CD14-positive monocyte (primary cell): Measurements from ENCODE around the gene GNG11. TPM values are rescaled to one million over a fixed set of nuclear protein-coding genes. Genes with fewer than 3 reads are reported as not detected.
"Not testable (repeated sequence)": the region's sequence is repeated elsewhere in the genome, so short reads cannot be mapped to it uniquely, and the experiment has no call there.

Source experiments
- DNase-seq, 3 donors: peaks; one replicate each; pipeline ENCODE4 v3.0.0-alpha.2; 2011 to 2022
- H2AFZ ChIP-seq: 2 replicates; pipeline ENCODE4 v1.6.0; 2012; ENCODE audit warnings: mild to moderate bottlenecking, low read depth, low read length, inconsistent platforms; ENCODE audit not compliant: insufficient read depth, poor library complexity, severe bottlenecking
- H3K27ac ChIP-seq, 2 donors: 1 replicate in 1 of 2; 2 replicates in 1 of 2; pipeline ENCODE4 v1.5.1; 2012 to 2013; ENCODE audit warnings: low read length in 2 of 2, control low read depth in 1 of 2, inconsistent platforms in 1 of 2, low read depth in 1 of 2, mild to moderate bottlenecking in 1 of 2
- H3K27me3 ChIP-seq, 2 donors: one replicate each; pipeline versions ENCODE4 v1.6.0 to v1.6.1; 2011 to 2013; ENCODE audit warnings: low read length in 2 of 2; ENCODE audit not compliant: control insufficient read depth in 2 of 2, insufficient read depth in 2 of 2
- H3K36me3 ChIP-seq, 2 donors: replicated peaks in 1 of 2; 1 replicate in 1 of 2; 2 replicates in 1 of 2; pipeline versions ENCODE4 v1.5.1 to v1.6.1; 2012 to 2013; ENCODE audit warnings: low read length in 2 of 2, control low read depth in 1 of 2, inconsistent platforms in 1 of 2, mild to moderate bottlenecking in 1 of 2; ENCODE audit not compliant: insufficient read depth in 2 of 2, control insufficient read depth in 1 of 2
- H3K4me1 ChIP-seq, 2 donors: 1 replicate in 1 of 2; 2 replicates in 1 of 2; pipeline versions ENCODE4 v1.5.1 to v1.6.1; 2012 to 2013; ENCODE audit warnings: low read length in 2 of 2, control low read depth in 1 of 2, inconsistent platforms in 1 of 2, mild to moderate bottlenecking in 1 of 2, moderate library complexity in 1 of 2; ENCODE audit not compliant: insufficient read depth in 2 of 2, control insufficient read depth in 1 of 2
- H3K4me2 ChIP-seq: replicated peaks from 2 replicates; pipeline ENCODE3; 2012; ENCODE audit warnings: low read length, moderate library complexity, mild to moderate bottlenecking; ENCODE audit not compliant: poor library complexity, severe bottlenecking; ENCODE audit errors: extremely low read depth
- H3K4me3 ChIP-seq, 3 experiments: fragments of 200-600 bp in 1 of 3; sonication (generic) in 1 of 3; replicated peaks in 1 of 3; 1 replicate in 2 of 3; 2 replicates in 1 of 3; pipeline ENCODE4 v1.5.1; 2011 to 2013; ENCODE audit warnings: low read length in 3 of 3, mild to moderate bottlenecking in 3 of 3, control low read depth in 2 of 3, low read depth in 2 of 3, inconsistent platforms in 1 of 3, moderate library complexity in 1 of 3
- H3K79me2 ChIP-seq: 2 replicates; pipeline ENCODE4 v1.6.0; 2012; ENCODE audit warnings: mild to moderate bottlenecking, control low read depth, inconsistent platforms, low read length, moderate library complexity; ENCODE audit not compliant: insufficient read depth
- H3K9ac ChIP-seq: 2 replicates; pipeline ENCODE4 v1.6.0; 2017; ENCODE audit warnings: low read length, mild to moderate bottlenecking; ENCODE audit not compliant: insufficient read depth, poor library complexity, severe bottlenecking
- H3K9me3 ChIP-seq, 2 donors: replicated peaks in 1 of 2; 1 replicate in 1 of 2; 2 replicates in 1 of 2; pipeline versions ENCODE4 v1.5.1 to v1.6.1; 2012 to 2013; ENCODE audit warnings: low read length in 2 of 2, control low read depth in 1 of 2; ENCODE audit not compliant: control insufficient read depth in 1 of 2, insufficient read depth in 1 of 2
- H4K20me1 ChIP-seq: 2 replicates; pipeline ENCODE4 v1.6.0; 2012; ENCODE audit warnings: mild to moderate bottlenecking, low read length, control low read depth, moderate library complexity; ENCODE audit not compliant: insufficient read depth
- H3K27ac Mint-ChIP-seq, 7 donors: one replicate each; pipeline ENCODE4 v1.8.0; 2020; ENCODE audit warnings: mild to moderate bottlenecking in 7 of 7, mixed read lengths in 7 of 7, moderate library complexity in 6 of 7, inconsistent platforms in 2 of 7
- H3K27me3 Mint-ChIP-seq, 3 donors: one replicate each; pipeline ENCODE4 v1.8.0; 2021 to 2022; ENCODE audit warnings: low read depth in 3 of 3, mild to moderate bottlenecking in 3 of 3, mixed read lengths in 3 of 3, moderate library complexity in 3 of 3, inconsistent platforms in 1 of 3
- H3K36me3 Mint-ChIP-seq, 2 donors: one replicate each; pipeline ENCODE4 v1.8.0; 2020; ENCODE audit warnings: mixed read lengths in 2 of 2, inconsistent platforms in 1 of 2, mild to moderate bottlenecking in 1 of 2
- H3K4me1 Mint-ChIP-seq: one replicate; pipeline ENCODE4 v1.8.0; 2020; ENCODE audit warnings: mild to moderate bottlenecking, mixed read lengths
- H3K4me3 Mint-ChIP-seq, 2 donors: one replicate each; pipeline ENCODE4 v1.8.0; 2020; ENCODE audit warnings: mild to moderate bottlenecking in 2 of 2, mixed read lengths in 2 of 2, moderate library complexity in 1 of 2
- H3K9me3 Mint-ChIP-seq, 7 donors: one replicate each; pipeline ENCODE4 v1.8.0; 2020 to 2022; ENCODE audit warnings: mixed read lengths in 7 of 7, mild to moderate bottlenecking in 6 of 7, moderate library complexity in 6 of 7, inconsistent platforms in 2 of 7
- WGBS: methylation state at CpG from one replicate; pipeline ENCODE4 v1.1.5; 2013; ENCODE audit warnings: missing lambda C conversion rate; ENCODE audit not compliant: insufficient coverage; 5-methylcytosine and 5-hydroxymethylcytosine counted together
- intact Hi-C, 2 donors: fragments of 100-400 bp; cut with micrococcal nuclease; formaldehyde crosslinking; loops; one replicate each; pipeline versions ENCODE4 v1.15.0 to v1.15.1; 2023
- polyA plus RNA-seq, 3 donors: library from polyadenylated mRNA; depleted of rRNA in 1 of 3; unstranded in 2 of 3; stranded (reverse) in 1 of 3; fragments of 300-500 nt in 2 of 3; fragments of >200 nt in 1 of 3; fragmentation: Illumina TruSeq in 2 of 3; gene quantifications; 1 replicate in 2 of 3; 2 replicates in 1 of 3; pipeline ENCODE4 v1.2.3, GENCODE V29; 2012 to 2021
- TF ChIP-seq, protein P1 (sequence below): fragments of 200-600 bp; IDR thresholded peaks from one replicate; pipeline ENCODE4 v1.8.0; 2022; ENCODE audit warnings: antibody characterized with exemption, mild to moderate bottlenecking

Gene GNG11
- polyA plus RNA-seq, 3 donors = 1.0 to 1.6 TPM; not detected in 1

DNA sequence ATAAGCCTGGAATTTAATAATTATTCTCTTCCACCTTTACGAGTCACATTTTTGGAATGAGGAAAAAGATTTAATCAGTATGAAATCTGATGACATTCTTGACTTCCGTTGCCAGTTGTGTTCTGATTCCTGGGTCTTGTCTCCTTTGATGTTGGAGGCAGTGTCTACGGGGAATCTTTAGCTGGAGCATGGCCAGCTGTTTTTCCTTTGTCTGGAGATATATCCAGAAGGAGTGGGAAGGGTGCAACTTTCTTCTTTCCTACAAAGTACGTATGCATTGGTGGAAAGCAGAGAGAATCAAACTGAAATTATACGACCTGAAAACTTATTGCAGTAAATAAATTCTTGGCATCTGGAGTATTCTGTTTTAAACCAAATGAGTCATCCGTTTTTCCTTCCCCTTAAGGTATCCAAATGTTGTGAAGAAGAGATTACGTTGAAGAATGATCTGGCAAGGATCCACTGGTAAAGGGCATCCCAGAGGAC lies 6.9 kb upstream of the GNG11 start:
- Histone ChIP-seq H3K9me3 (no peaks in the 10 kb centered on the region), H3K4me1 (no peaks in the 10 kb centered on the region), H3K4me3 (no peak overlapping the region), H3K27me3 (no peaks in the 10 kb centered on the region), H3K9ac (no peak overlapping the region), H4K20me1 (no peaks in the 10 kb centered on the region), H3K36me3 (no peaks in the 10 kb centered on the region), H2AFZ (no peak overlapping the region), H3K27ac (no peak overlapping the region), H3K79me2 (no peaks in the 10 kb centered on the region), H3K4me2 (no peak overlapping the region)
- WGBS = 100% methylated on average over 1 of the region's 7 CpGs
- Mint-ChIP-seq H3K9me3 (no peaks in the 10 kb centered on the region), H3K27me3 (peaks cover 0 to 10% (median 6%) of the 10 kb centered on the region in 3 donors), H3K27ac (no peak overlapping the region), H3K36me3 (no peaks in the 10 kb centered on the region), H3K4me1 (no peaks in the 10 kb centered on the region), H3K4me3 (peak overlapping the region in 1 of 2 donors; percentile 21)
- intact Hi-C loops = no loop called here
- DNase-seq = no peak
- TF ChIP-seq, protein P1, sequence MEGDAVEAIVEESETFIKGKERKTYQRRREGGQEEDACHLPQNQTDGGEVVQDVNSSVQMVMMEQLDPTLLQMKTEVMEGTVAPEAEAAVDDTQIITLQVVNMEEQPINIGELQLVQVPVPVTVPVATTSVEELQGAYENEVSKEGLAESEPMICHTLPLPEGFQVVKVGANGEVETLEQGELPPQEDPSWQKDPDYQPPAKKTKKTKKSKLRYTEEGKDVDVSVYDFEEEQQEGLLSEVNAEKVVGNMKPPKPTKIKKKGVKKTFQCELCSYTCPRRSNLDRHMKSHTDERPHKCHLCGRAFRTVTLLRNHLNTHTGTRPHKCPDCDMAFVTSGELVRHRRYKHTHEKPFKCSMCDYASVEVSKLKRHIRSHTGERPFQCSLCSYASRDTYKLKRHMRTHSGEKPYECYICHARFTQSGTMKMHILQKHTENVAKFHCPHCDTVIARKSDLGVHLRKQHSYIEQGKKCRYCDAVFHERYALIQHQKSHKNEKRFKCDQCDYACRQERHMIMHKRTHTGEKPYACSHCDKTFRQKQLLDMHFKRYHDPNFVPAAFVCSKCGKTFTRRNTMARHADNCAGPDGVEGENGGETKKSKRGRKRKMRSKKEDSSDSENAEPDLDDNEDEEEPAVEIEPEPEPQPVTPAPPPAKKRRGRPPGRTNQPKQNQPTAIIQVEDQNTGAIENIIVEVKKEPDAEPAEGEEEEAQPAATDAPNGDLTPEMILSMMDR = no peak

DNA sequence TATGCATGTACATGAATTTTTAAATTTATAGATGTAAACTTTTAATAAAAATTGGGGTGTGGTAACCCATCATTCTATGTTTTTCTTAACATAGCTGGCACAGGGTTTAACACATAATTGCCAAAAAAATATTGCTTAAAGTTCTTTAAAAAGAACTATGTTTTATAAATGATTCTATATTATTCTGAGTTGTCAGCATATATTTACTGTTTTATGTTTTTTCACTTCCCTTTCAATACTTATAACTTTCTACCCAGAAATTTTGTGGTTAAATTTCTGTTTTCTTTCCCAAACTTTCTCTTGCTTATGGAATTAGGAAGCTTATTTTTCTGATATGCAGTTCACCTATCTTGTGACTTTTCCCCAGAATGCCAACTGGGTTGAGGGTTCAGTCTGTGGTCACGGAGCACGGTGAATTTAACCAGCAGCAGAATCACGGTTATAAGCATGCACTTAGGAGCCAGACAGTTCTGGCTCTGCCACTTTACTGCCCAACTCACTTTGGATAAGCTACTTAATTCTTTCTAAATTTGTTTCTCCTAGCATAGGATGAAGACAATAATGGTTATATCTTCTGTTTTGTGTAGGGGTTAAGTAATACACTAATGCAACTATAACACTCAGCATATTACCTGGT lies 6.2 kb upstream of the GNG11 start:
- H3K27ac ChIP-seq, H3K9ac ChIP-seq, intact Hi-C loops, H3K27me3 ChIP-seq, H3K36me3 Mint-ChIP-seq, H3K79me2 ChIP-seq, H3K4me3 Mint-ChIP-seq, H2AFZ ChIP-seq, H3K4me1 ChIP-seq, H3K9me3 ChIP-seq, H3K4me2 ChIP-seq, H3K4me3 ChIP-seq, H3K4me1 Mint-ChIP-seq, H4K20me1 ChIP-seq, H3K9me3 Mint-ChIP-seq, DNase-seq, H3K36me3 ChIP-seq, H3K27ac Mint-ChIP-seq: not testable (repeated sequence)
- WGBS = no CpG with 5 or more reads among the region's 3 CpGs
- H3K27me3 Mint-ChIP-seq = peaks cover 2 to 14% (median 9%) of the 10 kb centered on the region in 3 donors

DNA sequence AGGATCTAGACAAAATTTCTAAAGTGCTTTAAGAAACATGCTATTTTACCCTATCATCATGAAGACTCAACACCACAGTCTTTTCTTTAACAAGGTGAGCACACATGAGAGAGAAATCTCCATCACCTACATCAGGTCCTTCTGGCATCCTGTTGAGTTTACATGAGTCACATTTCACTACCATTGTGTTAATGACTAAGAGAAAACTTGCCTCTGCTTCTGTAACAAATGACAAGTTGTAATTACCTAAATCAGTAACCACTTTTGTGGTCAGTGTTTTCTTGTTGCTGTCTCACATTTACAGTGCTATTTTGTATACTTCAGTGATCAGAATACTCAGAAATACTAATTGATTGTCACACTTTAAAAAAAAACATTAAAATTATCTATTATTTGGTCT lies 5.6 kb upstream of the GNG11 start:
- H3K27ac ChIP-seq, H4K20me1 ChIP-seq, H3K4me3 ChIP-seq, intact Hi-C loops, H3K79me2 ChIP-seq, H3K36me3 Mint-ChIP-seq, H3K9me3 Mint-ChIP-seq, H3K9ac ChIP-seq, H3K27ac Mint-ChIP-seq, DNase-seq, H3K36me3 ChIP-seq, H3K4me1 Mint-ChIP-seq, H3K4me1 ChIP-seq, H2AFZ ChIP-seq, H3K27me3 ChIP-seq, H3K9me3 ChIP-seq, H3K4me3 Mint-ChIP-seq, H3K4me2 ChIP-seq: not testable (repeated sequence)
- peaks cover 2 to 20% (median 13%) of the 10 kb centered on the region in 3 donors for H3K27me3 Mint-ChIP-seq

DNA sequence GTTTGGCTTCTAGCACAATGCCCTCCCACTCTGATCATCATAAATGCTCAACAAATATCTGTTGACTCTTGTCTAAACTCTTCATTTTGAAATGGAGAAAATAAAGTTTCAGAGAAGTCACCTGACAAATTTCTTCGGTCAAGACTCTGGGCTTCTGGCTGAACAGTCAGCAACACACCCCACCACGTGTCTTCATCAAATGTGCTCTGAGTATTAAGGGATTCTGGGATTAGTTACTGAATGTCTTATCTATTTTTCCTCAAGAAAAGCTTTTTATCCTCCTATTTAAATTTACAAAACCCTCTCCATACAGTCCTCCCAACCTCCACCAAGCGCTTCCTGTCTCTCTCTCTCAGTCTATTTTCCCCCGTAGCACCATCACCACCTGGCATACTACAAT lies 5.2 kb upstream of the GNG11 start:
- H3K4me3 Mint-ChIP-seq, H3K4me3 ChIP-seq, H3K4me1 ChIP-seq, H3K27me3 ChIP-seq, H3K27ac ChIP-seq, H4K20me1 ChIP-seq, H3K9me3 ChIP-seq, DNase-seq, H3K9me3 Mint-ChIP-seq, H3K4me1 Mint-ChIP-seq, H3K9ac ChIP-seq, H3K4me2 ChIP-seq, H3K36me3 Mint-ChIP-seq, H2AFZ ChIP-seq, H3K79me2 ChIP-seq, H3K27ac Mint-ChIP-seq, H3K36me3 ChIP-seq, intact Hi-C loops: not testable (repeated sequence)
- no CpG with 5 or more reads among the region's 4 CpGs for WGBS
- H3K27me3 Mint-ChIP-seq = peaks cover 6 to 24% (median 17%) of the 10 kb centered on the region in 3 donors
